GM19395 (cell line): ENCODE data around the gene CUL4B.
A peak's percentile ranks its signal among the peaks of the same experiment; 100 is the strongest.
"Not testable (repeated sequence)": the region's sequence is repeated elsewhere in the genome, so short reads cannot be mapped to it uniquely, and the experiment has no call there.

Source experiments
- ATAC-seq: cut with Tn5 transposase; IDR thresholded peaks from one replicate; pipeline ENCODE4 v1.9.1; 2021; ENCODE audit warnings: mild to moderate bottlenecking, moderate library complexity; ENCODE audit not compliant: unreplicated experiment

The CUL4B gene

DNA sequence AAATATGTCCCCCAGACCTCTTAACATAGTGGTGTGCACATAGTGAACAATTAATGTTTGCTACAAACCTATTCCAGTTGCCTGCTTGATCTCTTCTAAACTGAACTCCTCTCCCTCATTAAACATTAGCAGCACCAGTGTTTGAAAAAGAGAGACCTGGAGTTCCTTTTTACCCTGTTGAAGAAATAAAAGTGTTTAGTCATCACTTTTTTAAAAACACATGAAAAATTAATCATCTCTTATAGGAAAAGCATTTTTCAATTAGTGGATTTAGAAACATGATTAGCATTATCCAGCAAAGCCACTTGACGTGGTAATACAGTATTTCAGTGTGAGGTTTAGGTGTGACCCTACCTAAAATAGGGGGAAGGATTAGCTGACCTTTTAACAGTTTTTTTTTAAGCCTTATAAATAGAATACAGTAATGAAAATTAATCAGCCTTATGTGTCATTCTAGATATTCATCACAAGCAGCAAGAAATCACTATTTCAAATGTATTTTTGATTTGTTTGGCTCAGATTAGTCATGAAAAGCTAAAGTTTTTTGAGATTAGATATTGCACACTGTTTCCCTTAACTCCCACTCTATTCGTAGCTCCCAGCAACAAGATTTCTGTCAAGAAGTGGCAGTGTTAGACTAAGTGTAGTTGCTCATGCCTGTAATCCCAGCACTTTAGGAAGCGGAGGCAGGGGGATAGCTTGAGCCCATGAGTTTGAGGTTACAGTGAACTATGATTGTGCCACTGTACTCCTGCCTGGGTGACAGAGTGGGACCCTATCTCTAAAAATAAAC lies 26.2 kb downstream of the CUL4B start:
- ATAC-seq: no peak

DNA sequence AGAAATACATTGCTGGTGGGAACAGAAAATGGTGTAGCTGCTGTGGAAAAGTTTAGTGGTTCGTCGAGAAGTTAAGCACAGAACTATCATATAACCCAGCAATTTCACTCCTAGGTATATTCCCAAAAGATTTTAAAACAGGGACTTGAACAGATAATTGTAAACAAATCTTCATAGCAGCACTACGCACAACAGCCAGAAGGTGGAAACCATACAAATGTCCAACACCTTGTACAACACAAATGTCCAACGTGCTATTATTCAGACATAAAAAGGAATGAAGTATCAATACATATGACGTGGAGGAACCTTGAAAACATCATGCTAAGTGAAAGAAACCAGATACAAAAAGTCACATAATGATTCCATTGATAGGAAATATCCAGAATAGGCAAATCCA lies 37.9 kb downstream of the CUL4B start:
- no peak for ATAC-seq

DNA sequence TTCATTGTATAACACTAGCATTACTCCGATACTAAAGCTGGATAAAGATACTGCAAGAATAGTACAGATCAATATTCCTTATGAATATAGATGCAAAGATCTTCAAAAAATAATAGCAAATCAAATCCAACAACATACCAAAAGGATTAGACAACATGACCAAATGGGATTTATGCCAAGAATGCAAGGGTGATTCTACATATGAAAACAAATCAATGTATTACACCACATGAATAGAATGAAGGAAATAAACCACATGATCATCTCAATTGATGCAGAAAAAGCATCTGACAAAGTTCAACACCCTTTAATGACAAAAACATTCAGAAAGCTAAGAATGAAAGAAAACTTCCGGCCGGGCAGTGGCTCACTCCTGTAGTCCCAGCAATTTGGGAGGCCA lies 42.8 kb downstream of the CUL4B start:
- ATAC-seq: no peak

DNA sequence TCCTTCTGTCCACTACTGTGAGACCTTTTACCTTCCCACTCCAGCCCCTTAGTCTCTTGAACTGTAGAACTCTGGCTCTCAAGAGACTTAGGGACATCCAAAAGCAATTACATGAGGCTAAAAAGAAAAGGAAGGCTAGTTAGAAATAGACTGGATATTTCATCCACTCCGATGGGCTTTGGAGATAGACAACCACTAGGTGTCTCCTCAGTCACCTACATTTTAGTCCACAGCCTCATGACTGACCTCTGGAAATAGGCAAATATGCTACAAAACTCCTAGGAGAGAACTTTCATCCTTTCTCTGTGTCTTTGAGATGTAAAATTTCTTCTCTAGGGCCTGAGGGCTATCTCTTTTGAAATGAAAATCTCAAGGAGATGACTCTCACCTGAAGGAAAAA lies 46.5 kb downstream of the CUL4B start:
- no peak for ATAC-seq

DNA sequence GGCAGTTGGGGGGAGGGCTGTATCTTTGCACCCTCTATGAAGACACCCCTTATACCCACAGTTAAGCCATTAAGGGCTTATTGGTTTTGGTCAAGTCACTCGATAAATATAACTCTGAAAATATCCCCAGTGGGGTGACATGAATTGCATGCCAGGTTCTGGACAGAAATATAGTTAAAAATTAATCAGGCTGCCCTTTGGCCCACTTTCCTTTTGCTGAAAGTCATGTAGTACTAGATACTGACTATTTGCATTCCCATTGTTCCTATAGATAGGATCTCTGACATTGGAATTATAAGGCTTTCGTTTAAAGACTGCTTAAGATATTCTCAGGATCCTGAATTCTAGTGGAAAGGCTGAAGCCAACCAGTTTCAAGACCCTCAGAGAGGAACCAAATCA lies 48.1 kb downstream of the CUL4B start:
- no peak for ATAC-seq

DNA sequence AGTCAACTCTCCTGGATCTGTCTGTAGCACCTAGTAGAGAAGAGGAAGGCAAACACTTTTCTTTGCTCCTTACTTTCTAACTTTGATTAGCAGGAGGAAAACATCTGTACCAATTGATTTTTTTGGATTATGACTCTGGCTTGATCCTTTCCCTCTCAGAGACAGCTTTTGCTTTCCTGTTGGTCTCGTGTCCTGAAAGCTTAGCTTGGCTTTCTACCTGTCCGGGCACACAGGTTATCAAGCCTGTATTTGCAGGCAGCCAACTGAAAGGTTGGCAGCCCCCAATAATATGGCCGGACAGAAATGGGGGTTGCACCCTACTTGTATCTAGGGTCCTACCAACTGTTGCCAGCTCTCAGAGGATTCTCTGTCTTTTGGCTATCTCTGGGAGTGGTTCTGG lies 48.5 kb downstream of the CUL4B start:
- no peak for ATAC-seq

DNA sequence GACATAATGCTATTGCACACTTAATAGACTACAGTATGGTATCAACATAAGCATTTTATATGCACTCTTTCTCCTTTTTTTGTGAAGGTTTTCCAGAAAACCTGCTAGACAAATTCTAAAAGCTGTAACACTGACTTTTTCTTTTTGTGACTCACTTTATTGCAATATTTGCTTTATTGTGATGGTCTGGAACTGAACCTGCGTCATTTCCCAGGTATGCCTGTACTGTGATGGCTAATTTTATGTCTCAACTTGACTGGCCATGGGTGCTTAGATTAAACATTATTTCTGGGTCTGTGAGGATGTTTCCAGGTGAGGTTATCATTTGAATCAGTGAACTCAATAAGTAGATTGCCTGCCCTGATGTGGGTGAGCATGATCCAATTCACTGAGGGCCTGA lies 56.2 kb downstream of the CUL4B start:
- ATAC-seq: no peak

DNA sequence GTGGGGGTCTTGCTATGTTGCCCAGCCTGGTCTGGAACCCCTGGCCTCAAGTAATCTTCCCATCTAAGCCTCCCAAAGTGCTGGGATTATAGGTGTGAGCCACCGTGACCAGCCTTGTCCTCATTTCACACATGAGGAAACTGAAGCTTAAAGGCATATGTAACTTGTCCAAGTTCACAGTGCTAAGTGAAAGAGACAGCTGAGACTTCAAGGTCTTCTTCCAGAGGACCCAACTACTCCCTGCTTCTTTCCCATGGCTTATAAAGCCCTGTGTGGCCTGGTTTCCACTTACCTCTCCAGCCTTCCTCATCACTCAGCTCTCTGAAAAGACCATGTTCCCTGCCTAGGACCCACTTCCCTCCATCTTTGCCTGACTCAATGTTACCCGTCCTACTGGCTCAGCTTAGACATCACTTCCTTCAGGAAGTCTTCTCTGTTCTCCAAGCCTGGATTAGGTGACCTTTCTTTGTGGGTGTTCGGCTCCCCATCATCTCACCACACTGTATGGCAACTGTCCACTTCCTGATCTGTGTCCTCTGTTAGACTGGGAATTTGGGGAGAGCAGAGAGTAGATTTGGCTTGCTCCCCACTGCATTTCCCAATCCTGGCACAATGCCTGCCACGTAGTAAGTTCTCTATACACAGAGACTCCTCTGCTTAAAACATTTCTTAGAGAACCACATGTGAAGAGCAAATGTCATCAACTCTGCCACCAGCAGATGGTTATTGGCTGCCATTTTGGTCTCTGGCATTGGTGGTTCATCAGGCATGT lies 61.3 kb downstream of the CUL4B start:
- no peak for ATAC-seq

DNA sequence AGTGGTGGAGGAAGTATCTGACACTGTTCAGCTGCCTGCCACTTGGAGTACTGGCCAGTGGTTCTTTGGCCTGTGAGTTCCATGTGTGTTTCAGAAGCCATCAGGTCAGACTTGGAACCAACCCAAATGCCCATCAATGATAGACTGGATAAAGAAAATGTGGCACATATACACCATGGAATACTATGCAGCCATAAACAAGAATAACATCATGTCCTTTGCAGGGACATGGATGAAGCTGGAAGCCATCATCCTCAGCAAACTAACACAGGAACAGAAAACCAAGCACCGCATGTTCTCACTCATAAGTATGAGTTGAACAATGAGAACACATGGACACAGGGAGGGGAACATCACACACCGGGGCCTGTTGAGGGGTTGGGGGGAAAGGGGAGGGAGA lies 70.6 kb downstream of the CUL4B start:
- not testable (repeated sequence) for ATAC-seq

DNA sequence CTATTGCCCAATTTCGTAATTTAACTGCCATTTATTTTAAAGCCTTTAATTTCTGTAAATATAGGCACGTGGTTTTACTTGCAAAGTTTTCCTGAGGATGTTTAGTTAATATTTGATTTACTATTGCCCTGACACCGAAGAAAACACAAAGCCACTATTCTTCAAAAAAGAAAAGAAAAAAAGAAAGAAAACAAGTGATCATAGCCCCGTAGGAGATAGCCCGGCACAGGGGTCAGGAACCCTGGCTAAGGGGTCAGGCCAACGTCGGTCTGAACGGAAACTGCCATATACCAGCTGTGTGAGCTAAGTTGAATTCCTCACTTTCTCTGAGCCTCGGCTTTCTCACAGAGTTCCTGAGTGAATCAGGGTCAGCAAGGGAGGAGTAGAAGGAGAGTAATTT lies 74.0 kb downstream of the CUL4B start:
- no peak for ATAC-seq

DNA sequence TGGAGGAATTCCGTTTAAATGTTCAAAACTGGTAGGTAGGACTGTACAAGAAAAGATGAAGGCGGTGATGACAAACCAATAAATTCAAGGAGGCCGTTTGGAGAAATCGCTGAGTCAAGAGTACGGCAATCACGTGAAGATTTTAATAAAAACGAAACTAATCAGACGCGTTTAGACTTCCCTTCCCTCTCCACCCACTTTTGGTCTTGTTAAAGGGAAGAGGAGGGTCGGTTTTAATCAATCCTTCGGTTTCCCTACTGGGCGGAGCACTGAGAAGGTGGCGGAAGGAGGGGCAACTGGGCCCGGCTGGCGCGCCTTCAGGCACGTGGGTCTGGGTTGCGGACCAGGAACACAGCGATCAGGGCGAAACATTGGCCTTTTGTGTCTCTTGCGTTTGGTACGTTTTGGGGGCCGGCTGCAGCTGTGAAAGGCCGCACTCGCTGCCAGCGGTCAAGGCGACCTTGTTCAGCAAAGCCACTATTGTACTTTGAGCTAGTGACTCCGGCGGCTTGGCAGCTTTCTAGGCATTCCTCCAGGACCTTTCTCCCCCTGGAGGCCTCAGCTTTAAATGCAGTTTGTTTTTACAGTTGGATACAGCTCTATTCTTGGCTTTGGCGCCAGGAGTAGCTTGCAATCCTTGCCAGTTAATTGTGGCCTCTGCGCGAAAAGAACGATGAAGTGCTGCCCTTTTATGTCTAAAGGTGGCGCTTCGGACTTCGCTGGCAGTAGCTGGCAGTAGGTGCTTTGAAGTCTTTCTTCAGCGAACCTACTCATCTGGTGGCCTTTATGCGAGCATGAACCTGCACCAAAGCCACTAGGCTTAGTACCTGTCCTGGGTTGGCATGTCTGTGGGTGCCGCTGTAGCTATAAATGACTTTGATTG lies 74.9 kb downstream of the CUL4B start:
- peak; percentile 81 for ATAC-seq

DNA sequence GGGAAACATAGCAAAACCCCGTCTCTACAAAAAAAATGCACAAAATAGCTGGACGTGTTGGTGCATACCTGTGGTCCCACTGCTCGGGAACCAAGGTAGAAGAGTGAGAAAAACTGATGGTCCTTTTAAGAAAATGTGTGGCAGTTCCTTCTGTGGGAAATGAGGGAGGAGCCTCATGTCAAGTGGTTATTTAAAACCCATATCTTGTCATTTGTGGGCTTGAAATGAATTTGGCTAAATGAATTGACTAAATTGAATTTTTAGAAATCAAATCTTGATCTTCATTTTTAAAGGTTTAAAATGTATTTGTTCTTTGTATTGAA lies 75.5 kb downstream of the CUL4B start:
- ATAC-seq: no peak

DNA sequence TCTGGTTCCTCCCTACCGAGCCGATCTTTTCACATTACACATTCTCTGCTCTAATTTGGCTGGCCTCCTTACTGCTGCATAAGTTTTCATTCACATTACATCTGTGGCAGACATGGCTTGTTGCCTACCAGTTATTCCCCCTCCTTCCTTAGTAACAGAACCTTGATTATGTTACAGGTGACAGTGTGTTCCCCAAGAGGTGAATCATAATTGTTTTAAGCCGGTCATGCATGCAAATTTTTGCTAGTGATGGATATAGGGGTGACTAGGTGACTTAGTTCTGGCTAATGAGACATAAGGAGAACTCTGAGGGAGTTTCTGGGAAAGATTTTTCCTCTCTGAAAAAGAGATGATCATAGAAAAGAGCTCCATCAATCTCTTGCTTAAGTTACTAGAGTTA lies 83.3 kb downstream of the CUL4B start:
- no peak for ATAC-seq

DNA sequence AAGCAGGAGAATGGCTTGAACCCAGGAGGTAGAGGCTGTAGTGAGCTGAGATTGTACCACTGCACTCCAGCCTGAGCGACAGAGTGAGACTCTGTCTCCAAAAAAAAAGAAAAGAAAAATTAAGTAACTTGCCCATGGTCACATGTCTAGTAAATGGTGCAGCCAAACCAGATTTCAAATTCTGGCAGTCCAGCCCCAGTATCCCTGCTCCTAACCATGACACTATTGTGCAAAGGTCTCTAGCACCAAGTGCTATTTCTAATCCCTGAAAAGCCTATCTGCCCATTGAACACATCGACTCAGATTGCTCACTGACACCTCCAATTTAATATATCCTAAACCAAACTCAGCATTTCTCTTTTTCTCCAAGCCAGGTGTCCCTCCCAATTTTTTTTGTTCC lies 84.0 kb downstream of the CUL4B start:
- no peak for ATAC-seq

DNA sequence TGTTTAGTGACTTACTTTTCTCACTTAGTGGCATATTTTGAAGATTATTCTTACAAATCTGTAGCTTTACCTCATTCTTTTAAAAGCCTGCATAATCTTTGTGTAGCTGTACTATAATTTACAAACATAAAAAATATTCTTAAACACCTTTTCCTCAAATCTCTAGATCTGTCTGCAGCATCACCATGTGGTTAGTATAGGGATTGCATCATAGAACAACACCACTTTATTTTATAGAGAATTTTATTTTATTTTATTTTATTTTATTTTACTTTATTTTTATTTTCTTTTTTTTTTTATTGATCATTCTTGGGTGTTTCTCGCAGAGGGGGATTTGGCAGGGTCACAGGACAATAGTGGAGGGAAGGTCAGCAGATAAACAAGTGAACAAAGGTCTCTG lies 85.3 kb downstream of the CUL4B start:
- ATAC-seq: not testable (repeated sequence)
